ENCODE measurements around the gene ARPC2.

Gene ARPC2

DNA sequence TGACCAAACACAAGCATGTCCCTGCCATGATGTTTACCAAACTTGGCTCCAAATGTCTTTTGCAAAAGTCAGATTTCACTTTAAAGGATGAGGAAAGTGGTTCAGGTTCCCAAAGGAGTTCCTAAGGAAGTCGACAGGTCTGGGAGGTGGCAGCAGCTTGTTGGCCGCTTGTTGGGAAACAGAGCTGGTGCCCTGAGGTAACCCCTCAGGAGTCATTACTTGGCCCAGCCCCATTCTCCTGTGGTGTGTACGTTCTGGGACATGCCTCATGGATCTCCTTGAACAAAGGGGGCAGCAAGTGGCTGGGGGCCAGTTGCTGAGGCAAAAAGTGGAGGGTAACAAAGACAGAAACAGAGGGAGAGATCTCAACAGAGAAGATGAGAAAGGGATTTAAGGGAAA, 64.5 kb downstream of the ARPC2 start:
- peaks cover 62% of the 10 kb centered on the region for H3K4me1 Mint-ChIP-seq
- no peaks in the 10 kb centered on the region for H3K27me3 Mint-ChIP-seq
- H3K4me3 Mint-ChIP-seq, result no peak overlapping the region
- H3K27ac Mint-ChIP-seq, result peak overlapping the region; percentile 13 to 79
- ATAC-seq (no peak), DNase-seq (no peak)
- H3K9me3 Mint-ChIP-seq, result no peaks in the 10 kb centered on the region

DNA sequence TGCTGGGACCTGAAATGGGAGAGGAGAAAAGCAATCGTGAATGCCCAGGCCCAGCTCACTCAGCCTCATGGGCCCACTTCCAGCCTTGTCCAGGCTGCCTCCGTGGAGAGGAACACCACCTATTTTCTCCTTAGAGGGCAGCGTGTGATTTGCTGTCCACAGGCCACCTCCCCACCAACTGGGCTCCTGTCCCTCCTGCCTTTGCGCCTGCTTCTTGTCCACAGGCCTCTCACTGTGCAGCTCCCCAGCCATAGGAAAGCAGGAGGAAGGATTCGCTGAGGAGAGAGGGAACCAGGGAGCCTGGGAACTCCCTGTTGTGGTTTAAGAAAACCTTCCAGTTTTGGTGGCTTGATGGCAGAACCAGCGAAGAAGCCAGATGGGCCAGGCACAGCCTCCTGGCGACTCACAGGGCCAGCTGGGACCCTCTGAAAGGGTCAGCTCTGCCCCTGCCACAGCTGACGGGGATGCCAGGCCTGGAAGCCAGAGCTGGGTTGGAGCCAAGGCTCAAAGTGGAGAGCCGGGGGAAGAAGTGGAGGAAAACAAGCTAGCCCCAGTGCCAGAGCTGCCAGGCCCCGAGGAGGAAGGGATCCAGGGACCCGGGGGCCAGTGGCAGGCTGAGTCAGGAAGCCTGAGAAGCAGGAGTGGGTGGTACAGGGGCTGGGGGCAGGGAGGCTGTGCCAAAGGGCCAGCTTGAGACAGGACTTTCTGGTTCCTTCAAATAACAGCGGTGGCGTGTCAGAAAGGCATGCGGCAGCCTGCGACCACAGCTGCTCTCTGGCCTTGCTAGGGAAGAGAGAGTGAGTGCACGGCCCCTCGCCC, 65.4 kb downstream of the ARPC2 start:
- H3K4me1 Mint-ChIP-seq, result peaks cover 63% of the 10 kb centered on the region
- no peak overlapping the region for H3K4me3 Mint-ChIP-seq
- peak overlapping the region in 1 of 2 donors; percentile 60 for H3K27ac Mint-ChIP-seq
- no peak for ATAC-seq
- no peaks in the 10 kb centered on the region for H3K27me3 Mint-ChIP-seq
- no peaks in the 10 kb centered on the region for H3K9me3 Mint-ChIP-seq
- no peak for DNase-seq

DNA sequence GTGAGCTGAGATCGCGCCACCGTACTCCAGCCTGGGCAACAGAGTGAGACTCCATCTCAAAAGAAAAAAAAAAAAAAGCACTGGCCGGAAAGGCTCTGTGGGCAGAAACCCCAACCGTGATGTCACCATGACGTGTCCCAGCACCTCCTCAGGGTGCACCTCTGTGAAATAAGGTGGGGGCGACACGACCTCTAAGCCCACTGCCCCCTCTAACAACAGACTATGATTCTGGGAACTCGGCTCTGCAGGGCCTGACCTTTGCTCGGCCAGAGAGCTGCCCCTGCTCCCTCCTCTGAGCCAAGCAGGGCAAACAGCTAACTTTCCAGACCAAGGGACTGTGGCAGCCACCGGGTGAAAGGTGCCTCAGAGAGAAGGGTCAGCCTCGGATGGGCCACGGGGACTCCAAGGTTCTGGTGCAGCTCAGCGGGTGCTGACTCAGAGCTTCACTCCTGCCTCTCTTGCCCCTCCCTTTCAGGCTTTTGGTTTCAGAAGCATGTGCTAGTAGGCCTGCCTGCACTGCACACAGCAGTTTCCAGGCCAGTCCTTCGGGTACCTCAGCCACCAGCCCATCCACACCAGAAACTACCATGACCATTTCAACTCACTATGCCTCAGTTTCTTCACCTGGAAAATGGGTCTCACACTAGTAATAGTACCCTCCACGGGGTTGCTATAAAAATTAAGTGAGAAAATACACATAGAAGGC, 67.3 kb downstream of the ARPC2 start:
- Mint-ChIP-seq H3K27ac (peak overlapping the region; percentile 72 to 90), H3K4me1 (peaks cover 77% of the 10 kb centered on the region), H3K4me3 (peak overlapping the region; percentile 43 to 55), H3K9me3 (no peaks in the 10 kb centered on the region), H3K27me3 (no peaks in the 10 kb centered on the region)
- DNase-seq (peak in 1 of 2 donors; percentile 66), ATAC-seq (peak; percentile 36)

DNA sequence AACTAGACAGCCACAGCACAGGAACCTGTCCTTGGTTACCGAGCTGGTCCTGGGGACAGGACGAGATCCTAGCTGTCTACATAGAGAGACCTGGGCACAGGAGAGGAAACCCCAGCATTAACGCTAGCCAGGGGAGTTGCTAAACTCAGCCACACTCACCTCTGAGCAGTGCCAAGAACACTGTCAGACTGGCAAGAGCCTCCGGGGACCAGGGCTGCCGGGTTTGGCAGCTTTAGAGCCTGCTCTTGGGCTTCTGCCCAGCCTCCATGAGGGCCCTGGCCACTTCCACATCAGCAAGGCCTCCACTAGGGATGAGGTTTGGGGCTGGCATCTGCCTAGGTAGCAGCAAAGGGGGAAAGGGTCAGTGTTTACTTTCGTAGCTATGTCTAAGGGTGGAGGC, 68.6 kb downstream of the ARPC2 start:
- ATAC-seq, result no peak
- Mint-ChIP-seq H3K4me3 (peak overlapping the region; percentile 94 to 95), H3K4me1 (peaks cover 90% of the 10 kb centered on the region), H3K27ac (peak overlapping the region; percentile 90 to 94), H3K27me3 (no peaks in the 10 kb centered on the region), H3K9me3 (no peaks in the 10 kb centered on the region)
- DNase-seq, result no peak

DNA sequence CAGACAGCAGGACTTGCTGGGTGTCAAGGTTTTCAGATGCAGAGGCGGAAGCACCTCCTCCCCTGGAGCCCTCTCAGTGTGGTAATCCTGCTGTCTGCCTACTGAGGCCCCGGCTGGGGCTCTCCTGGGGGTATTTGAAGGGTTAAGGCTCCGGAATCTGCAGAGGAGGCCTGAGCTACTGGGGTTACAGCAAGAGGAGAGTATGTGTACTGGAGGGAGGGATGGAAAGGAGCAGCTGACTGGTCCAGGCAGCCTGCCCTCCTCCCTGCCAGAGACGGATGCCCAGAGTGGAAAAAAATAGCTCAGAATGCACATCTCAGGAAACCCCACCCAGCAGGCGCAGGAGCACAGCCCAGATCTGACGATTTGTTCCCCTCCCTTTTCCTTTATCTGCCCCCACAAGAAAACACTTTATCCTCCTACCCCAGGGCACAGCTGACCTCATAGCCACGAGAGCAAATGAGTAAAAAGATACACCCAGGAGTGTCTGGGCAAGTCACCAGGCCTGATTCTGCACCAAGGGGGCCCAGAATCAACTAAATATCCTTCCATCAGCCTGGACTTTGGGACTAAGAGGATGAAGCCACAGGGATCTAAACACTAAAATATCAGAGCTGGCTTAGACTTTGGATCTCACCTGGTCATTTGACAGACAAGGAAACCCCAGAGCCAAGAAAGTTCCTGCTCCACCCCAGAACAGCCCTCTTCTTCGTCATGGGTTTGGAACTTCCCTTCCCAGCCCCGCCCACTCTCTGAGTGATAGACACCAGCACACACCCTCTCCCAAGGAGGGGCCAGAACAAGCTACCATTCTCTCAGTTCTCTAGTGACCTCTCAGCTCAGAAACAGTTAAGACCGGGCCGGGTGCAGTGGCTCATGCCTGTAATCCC, 69.8 kb downstream of the ARPC2 start:
- H3K27ac Mint-ChIP-seq, result peak overlapping the region; percentile 96 to 97
- H3K27me3 Mint-ChIP-seq, result no peaks in the 10 kb centered on the region
- H3K9me3 Mint-ChIP-seq, result no peaks in the 10 kb centered on the region
- peaks cover 96% of the 10 kb centered on the region for H3K4me1 Mint-ChIP-seq
- peak; percentile 86 for ATAC-seq
- peak; percentile 80 to 89 for DNase-seq
- H3K4me3 Mint-ChIP-seq, result peak overlapping the region; percentile 94 to 95

DNA sequence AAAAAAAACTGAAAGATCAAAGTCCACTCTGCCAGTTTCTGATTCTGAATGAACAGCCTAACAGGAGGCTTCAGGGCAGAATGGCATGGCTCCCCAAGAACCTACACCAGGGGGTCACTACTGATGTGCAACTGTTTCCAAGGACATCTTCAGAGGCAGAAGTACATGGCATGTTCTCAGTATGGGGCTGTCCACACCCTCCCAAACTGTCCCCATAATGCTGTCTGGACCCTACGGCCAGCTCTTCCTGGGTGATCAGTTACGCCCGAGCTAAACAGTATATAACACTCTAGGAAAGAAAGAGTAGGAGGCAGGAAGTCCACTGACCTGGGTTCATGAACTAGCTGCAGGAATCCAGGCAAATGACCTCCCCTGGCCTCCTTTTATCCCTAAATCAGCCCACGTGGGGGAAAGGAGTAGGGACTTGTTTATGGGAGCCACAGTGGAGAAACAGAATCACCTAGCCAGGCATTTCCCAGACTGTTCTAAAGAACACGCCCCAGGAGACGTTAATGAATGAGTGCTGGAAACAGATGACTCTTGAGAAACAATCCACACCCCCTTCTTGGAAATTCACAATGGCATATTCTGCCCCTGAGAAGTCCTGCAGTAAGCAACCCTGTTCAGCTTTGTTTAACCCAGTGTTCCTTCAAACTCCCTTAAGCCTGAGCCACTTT, 72.8 kb downstream of the ARPC2 start:
- DNase-seq (no peak), ATAC-seq (no peak)
- Mint-ChIP-seq H3K27ac (peak overlapping the region in 1 of 2 donors; percentile 62), H3K4me3 (peak overlapping the region; percentile 90 to 93), H3K4me1 (peaks cover 91% of the 10 kb centered on the region), H3K27me3 (no peaks in the 10 kb centered on the region), H3K9me3 (no peaks in the 10 kb centered on the region)

DNA sequence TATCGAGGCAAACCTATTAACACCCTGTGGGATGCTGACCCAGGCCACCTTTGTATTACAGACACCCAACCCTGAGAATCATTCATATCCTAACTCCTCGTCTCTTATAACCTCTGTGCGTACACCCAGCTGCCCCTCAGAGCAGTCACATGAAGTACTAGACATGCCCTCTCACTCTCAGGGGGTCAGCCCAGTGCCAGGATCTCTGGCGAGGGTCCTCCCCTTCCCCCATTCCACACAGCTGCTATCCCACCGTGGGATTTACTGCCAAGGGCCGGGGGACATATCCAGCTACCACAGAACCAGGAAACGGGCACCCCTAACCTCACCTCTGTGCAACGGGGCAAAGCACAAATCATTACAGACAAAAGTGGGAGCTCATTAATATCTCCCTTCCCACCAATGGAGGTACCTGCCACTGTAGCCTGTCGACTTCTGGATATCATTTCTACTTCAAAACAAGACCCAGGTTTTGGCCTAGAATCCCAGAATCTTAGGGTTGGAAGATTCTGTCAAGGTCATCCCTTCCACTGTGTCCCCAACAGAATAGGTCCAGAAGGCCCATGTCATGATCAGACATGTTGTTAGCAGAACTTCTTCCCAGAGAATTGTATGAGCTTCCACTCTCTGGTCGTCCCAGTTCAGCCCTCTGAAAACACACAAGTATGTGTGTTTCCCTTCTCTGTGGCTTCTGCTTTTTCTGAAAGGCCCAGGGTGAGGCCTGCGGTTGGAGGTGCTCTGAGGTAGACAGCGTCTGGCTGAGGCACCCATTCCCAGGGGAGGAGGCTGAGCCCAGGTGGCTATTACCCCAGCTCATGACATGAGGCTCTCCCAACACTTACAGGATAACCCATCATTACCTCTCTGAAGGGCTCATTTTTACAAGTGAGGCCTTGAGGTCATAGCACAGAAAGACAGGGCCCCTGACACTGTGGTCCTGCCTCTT, 73.6 kb downstream of the ARPC2 start:
- no peaks in the 10 kb centered on the region for H3K9me3 Mint-ChIP-seq
- H3K27me3 Mint-ChIP-seq, result no peaks in the 10 kb centered on the region
- DNase-seq, result peak in 1 of 2 donors; percentile 43
- peaks cover 89% of the 10 kb centered on the region for H3K4me1 Mint-ChIP-seq
- H3K27ac Mint-ChIP-seq, result peak overlapping the region; percentile 89 to 91
- H3K4me3 Mint-ChIP-seq, result peak overlapping the region; percentile 90 to 93
- no peak for ATAC-seq

DNA sequence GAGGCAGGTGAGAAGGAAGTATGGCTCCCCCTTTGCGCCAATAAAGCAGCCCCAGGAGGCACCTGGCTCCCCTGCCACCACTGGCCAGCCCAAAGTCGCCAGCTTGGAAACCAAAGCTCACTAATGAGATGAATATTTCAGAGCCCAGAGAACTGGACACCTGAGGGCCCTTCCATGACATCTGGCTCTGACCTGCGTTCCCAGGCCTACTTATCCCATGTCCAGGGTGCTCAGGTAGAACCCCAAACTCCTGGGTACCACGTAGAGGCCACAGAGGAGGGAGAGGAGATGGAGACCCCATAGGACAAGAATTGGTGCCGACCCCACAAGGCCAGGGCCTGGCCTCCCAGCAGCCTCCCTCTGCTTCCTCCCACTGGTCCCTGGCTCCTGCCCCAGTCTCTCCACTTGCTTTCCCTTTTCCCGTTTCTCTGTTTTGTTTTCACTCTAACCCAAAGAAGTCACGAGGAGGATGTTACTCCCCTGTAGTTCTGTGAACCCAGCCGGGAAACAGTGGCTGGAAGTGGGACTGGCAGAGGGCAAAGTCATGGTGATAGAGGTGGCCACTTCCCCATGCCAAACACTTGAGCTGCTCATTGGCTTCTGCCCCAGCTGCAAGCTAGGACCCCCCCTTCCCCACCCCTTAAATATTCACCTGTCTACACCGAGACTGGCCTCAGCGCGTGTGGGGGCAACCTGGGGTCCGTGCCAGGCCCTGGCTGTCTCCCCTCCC, 74.5 kb downstream of the ARPC2 start:
- H3K4me3 Mint-ChIP-seq, result peak overlapping the region; percentile 90 to 93
- ATAC-seq, result no peak

DNA sequence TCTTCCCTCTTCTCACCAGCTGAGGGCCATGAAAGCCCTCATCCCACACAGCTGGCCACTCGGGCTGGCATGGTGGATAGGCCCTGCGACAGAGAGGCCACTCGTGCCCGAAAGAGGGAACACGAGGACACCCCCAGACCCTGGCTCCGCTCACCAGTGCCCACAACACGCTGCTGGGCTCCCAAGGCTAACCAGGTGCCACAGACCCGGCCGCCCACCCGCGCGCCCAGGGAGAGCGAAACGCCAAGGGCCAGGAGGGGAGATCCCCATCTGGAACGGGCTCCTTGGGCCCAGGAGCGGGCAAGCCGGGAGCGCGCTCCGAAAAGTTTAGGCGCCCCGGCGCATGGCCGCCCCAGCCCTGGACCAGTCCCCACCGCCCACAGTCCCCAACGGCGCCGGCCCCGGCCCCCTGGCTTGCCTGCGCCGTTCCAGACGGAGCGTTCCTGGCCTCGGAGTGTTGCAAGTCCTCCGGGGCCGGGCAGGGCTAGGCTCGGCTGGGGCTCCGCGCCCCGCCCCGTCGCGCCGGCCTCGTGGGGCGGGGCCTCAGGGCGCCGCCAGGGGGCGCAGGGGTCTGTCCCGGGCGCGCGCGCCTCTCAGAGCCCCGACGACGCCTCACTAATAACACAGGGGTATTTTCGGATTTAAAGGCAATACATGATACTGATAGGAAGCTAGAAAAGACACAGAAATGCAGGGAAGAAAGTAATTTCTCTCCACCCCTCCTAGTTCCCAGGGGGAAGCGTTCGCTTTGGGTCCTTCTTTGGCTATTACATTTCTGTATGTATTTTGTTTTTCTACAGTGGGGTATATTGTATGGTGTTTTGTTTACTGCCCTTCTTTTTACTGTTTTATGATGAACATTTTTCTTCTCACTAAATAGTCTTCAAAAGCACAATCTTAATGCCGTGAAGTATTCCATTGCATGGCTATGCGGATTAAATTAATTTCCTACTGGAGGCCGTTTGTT, 75.3 kb downstream of the ARPC2 start, which contains the start of gene TMBIM1:
TSS of gene TMBIM1 (minus strand) at position 456 of the 967 bp plus-strand sequence. CDS start 10,362 bp downstream, outside the sequence.
- Mint-ChIP-seq H3K9me3 (no peaks in the 10 kb centered on the region), H3K4me1 (peaks cover 71% of the 10 kb centered on the region), H3K27me3 (no peaks in the 10 kb centered on the region), H3K27ac (peak within 1 kb of the TSS; percentile 60 to 91), H3K4me3 (peak within 1 kb of the TSS; percentile 90 to 93)
- ATAC-seq, result peak; percentile 93
- DNase-seq, result peak; percentile 80 to 88

More for the DNA sequence above, 74.5 kb downstream of the ARPC2 start:
- peak overlapping the region; percentile 60 to 91 for H3K27ac Mint-ChIP-seq
- H3K9me3 Mint-ChIP-seq, result no peaks in the 10 kb centered on the region
- DNase-seq, result no peak
- no peaks in the 10 kb centered on the region for H3K27me3 Mint-ChIP-seq
- peaks cover 80% of the 10 kb centered on the region for H3K4me1 Mint-ChIP-seq

DNA sequence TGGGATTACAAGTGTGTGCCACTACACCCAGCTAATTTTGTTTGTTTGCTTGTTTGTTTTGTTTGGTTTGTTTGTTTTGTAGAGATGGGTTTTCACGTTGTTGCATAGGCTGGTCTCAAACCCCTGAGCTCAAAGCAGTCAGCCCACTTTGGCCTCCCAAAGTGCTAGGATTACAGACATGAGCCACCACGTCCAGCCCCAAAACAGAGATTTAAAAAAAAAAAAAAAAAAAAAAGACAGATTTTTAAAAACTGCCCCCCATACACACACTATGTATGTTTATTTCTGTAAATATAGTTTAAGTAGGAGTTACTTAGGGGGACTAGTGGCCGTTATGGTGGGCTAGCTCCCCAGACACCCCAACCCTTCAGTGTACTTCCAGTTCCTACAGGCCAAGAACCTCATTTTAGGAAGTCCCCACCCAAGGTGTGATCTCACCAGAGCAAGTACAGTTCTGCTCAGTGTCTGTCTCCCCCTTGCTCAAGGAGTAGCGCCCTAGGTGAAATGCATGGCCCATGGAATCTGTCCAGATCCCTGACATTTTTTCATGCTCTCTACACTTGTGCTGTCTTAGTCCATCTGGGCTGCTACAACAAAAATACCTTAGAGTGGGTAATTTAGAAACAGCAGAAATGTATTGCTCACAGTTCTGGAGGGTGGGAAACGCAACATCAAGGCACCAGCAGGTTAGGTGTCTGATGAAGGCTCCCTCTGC, 76.9 kb downstream of the ARPC2 start:
- H3K27ac Mint-ChIP-seq, result no peak overlapping the region
- H3K4me3 Mint-ChIP-seq, result no peak overlapping the region
- ATAC-seq (no peak), DNase-seq (no peak)
- H3K9me3 Mint-ChIP-seq, result no peaks in the 10 kb centered on the region
- peaks cover 56% of the 10 kb centered on the region for H3K4me1 Mint-ChIP-seq
- no peaks in the 10 kb centered on the region for H3K27me3 Mint-ChIP-seq

DNA sequence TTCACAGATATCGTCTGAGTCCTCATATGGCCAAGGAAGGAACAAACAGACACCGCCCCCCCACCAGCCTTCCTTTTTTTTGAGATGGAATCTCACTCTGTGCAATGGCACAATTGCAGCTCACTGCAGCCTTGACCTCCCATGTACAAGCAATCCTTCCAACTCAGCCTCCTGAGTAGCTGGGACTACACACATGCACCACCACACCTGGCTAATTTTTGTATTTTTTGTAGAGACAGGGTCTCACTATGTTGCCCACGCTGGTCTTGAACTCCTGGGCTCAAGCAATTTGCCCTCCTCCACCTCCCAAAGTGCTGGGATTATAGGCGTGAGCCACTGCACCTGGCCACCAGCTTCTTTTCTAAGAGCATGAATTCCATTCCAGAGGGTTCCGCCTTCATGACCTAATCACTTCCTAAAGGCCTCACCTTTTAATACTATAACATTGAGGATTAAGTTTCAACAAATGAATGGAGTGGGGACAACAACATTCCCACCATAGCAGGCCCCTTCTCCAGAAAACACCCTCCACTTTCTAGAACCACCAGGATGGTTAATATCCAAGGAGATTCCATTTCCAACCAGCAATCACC, 77.5 kb downstream of the ARPC2 start:
- no peaks in the 10 kb centered on the region for H3K27me3 Mint-ChIP-seq
- ATAC-seq (no peak), DNase-seq (no peak)
- peaks cover 50% of the 10 kb centered on the region for H3K4me1 Mint-ChIP-seq
- no peaks in the 10 kb centered on the region for H3K9me3 Mint-ChIP-seq
- no peak overlapping the region for H3K27ac Mint-ChIP-seq
- H3K4me3 Mint-ChIP-seq, result no peak overlapping the region

DNA sequence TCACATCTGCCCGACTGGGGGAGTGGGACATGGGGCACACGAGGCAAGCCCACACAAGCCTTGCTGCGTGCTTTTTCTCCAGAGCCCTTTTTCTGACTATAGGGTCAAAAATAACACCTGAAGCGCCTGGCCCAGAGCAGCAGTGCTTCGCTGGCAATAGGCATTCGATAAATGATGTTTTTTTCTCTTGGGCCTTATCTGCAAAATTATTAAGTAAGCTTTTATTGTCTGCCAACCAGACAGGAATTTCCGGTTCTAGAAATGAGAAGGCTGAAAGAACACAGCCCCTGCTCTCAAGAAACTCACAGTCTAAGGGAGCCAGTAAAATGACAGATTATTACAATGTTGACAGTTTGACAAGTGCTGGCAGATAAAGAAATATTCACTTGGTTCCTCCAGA, 78.0 kb downstream of the ARPC2 start:
- H3K27ac Mint-ChIP-seq, result peak overlapping the region in 1 of 2 donors; percentile 75
- no peak overlapping the region for H3K4me3 Mint-ChIP-seq
- no peak for ATAC-seq
- peaks cover 44% of the 10 kb centered on the region for H3K4me1 Mint-ChIP-seq
- H3K27me3 Mint-ChIP-seq, result no peaks in the 10 kb centered on the region
- no peak for DNase-seq
- no peaks in the 10 kb centered on the region for H3K9me3 Mint-ChIP-seq
